Lower leg skin (tissue), 4 donors: Measurements from ENCODE around the gene CDC42BPG. TPM values are rescaled to one million over a fixed set of nuclear protein-coding genes. Genes with fewer than 3 reads are reported as not detected.

Experiments
- DNase-seq, 2 donors: peaks; one replicate each; pipeline ENCODE4 v3.0.0-alpha.2; 2019; ENCODE audit warnings: low spot score in 2 of 2
- H3K4me3 ChIP-seq: fragments of 200-600 bp; sonication (generic); 2 replicates; pipeline ENCODE4 v1.5.1; 2017; ENCODE audit warnings: mild to moderate bottlenecking, low read depth; ENCODE audit not compliant: poor library complexity, severe bottlenecking
- CTCF ChIP-seq, 3 donors: fragments of 450-650 bp; IDR thresholded peaks; one replicate each; pipeline ENCODE4 v1.5.1; 2016; ENCODE audit warnings: antibody characterized with exemption in 3 of 3, mild to moderate bottlenecking in 3 of 3, moderate library complexity in 2 of 3
- POLR2A ChIP-seq, 2 donors: fragments of 450-650 bp; IDR thresholded peaks; one replicate each; pipeline ENCODE4 v1.6.1; 2016 to 2017; ENCODE audit warnings: antibody characterized with exemption in 2 of 2, mild to moderate bottlenecking in 1 of 2, moderate library complexity in 1 of 2
- WGBS, 2 donors: methylation state at CpG; one replicate each; pipeline ENCODE4 v1.1.5; 2018; 5-methylcytosine and 5-hydroxymethylcytosine counted together
- intact Hi-C: fragments of 100-400 bp; cut with DNase I; formaldehyde crosslinking; loops from one replicate; pipeline ENCODE4 v1.15.0; 2023; ENCODE audit warnings: low total_unique reads
- total RNA-seq, 4 donors: library from RNA; depleted of rRNA; stranded (reverse); fragments of >200 nt; gene quantifications; one replicate each; pipeline ENCODE4 v1.1.0, GENCODE V29; 2016

The CDC42BPG gene
- total RNA-seq, 4 donors from 2014 or later, result 40.3 to 81.3 (median 50.1) TPM

GRCh38 chr11:64810891-64811272 is 33.6 kb downstream of the CDC42BPG start:
- no peak for DNase-seq
- intact Hi-C loops, result no loop called here
- TF ChIP-seq POLR2A (IDR thresholded peaks at IDR 0.05) (no peak), CTCF (IDR thresholded peaks at IDR 0.05) (no peak)
- 50 to 60% methylated on average over 17 of the region's 17 CpGs for WGBS, 2 donors
- no peak overlapping the region for H3K4me3 ChIP-seq

GRCh38 chr11:64810271-64810890 is 34.1 kb downstream of the CDC42BPG start, which contains the start of gene MEN1:
TSS of gene MEN1 (minus strand) at chr11:64810551. CDS start at chr11:64810109, 442 bp downstream.
- peak; percentile 95 to 99 for DNase-seq
- 0% methylated on average over 25 to 42 of the region's 46 CpGs for WGBS, 2 donors
- intact Hi-C loops, result no loop called here
- H3K4me3 ChIP-seq, result peak within 1 kb of the TSS; percentile 60
- TF ChIP-seq POLR2A (IDR thresholded peaks at IDR 0.05) (peak in 1 of 2 donors; percentile 6), CTCF (IDR thresholded peaks at IDR 0.05) (no peak)

GRCh38 chr11:64809781-64810241 is 34.6 kb downstream of the CDC42BPG start:
- 6% methylated on average over 30 to 41 of the region's 44 CpGs for WGBS, 2 donors
- TF ChIP-seq CTCF (IDR thresholded peaks at IDR 0.05) (no peak), POLR2A (IDR thresholded peaks at IDR 0.05) (no peak)
- intact Hi-C loops, result no loop called here
- H3K4me3 ChIP-seq, result peak overlapping the region; percentile 60
- no peak for DNase-seq

- H3K4me3 ChIP-seq, result no peak overlapping the region
- intact Hi-C loops, result no loop called here
- DNase-seq, result no peak
- 92 to 96% methylated on average over 9 of the region's 9 CpGs for WGBS, 2 donors
- TF ChIP-seq POLR2A (IDR thresholded peaks at IDR 0.05) (no peak), CTCF (IDR thresholded peaks at IDR 0.05) (no peak)
Measured at GRCh38 chr11:64805481-64805880, 39.0 kb downstream of the CDC42BPG start.

GRCh38 chr11:64804346-64805210 is 39.9 kb downstream of the CDC42BPG start:
- DNase-seq, result no peak
- H3K4me3 ChIP-seq, result no peak overlapping the region
- 91 to 93% methylated on average over 34 to 41 of the region's 41 CpGs for WGBS, 2 donors
- TF ChIP-seq POLR2A (IDR thresholded peaks at IDR 0.05) (no peak), CTCF (IDR thresholded peaks at IDR 0.05) (no peak)
- intact Hi-C loops, result no loop called here
